ENCODE results near the gene NHSL2. TPM values are rescaled to one million over a fixed set of nuclear protein-coding genes. Genes with fewer than 3 reads are reported as not detected.

NHSL2 gene
- polyA plus RNA-seq, 1 of the 3 experiments (the other 2 are of a cell fraction) = 0.61 TPM

GRCh38 chrX:72080800-72081199 lies 170.2 kb downstream of the NHSL2 start:
- H2AFZ ChIP-seq (ENCODE audit: low read depth) = no peak overlapping the region
- peak overlapping the region in 1 of 2 experiments; percentile 95; a peak in 2 of 4 replicates for H3K27ac ChIP-seq (ENCODE audit: low read depth in 2 of 2, low read length in 1 of 2)
- DNase-seq = no peak
- H3K9me2 ChIP-seq = no peaks in the 10 kb centered on the region
- H3K9me3 ChIP-seq = no peaks in the 10 kb centered on the region
- WGBS (ENCODE audit: low lambda C conversion rate) = 76% methylated on average over 4 of the region's 7 CpGs
- TF ChIP-seq TEAD4 (IDR thresholded peaks at IDR 0.05; ENCODE audit: borderline replicate concordance, insufficient read depth) = no peak
- TF ChIP-seq RXRA (IDR thresholded peaks at IDR 0.05; ENCODE audit: borderline replicate concordance, low read depth) = no peak
- no peak for TF ChIP-seq TCF12 (IDR thresholded peaks at IDR 0.05)
- no peak for TF ChIP-seq USF2 (IDR thresholded peaks at IDR 0.05; ENCODE audit: borderline replicate concordance, low read depth, low read length)
- TF ChIP-seq EZH2phosphoT487 (IDR thresholded peaks at IDR 0.05; ENCODE audit: borderline replicate concordance, low read depth) = no peak
- TF ChIP-seq FOSL2 (IDR thresholded peaks at IDR 0.05; ENCODE audit: borderline replicate concordance, low read depth) = no peak
- TF ChIP-seq EP300 (IDR thresholded peaks at IDR 0.05; ENCODE audit: borderline replicate concordance in 1 of 2, low read depth in 1 of 2, low read length in 1 of 2) = no peak
- H3F3A ChIP-seq (replicated peaks; ENCODE audit: insufficient read depth) = no peaks in the 10 kb centered on the region
- no peaks in the 10 kb centered on the region for H3K36me3 ChIP-seq (replicated peaks in 1 of 2; ENCODE audit: control insufficient read depth in 1 of 2, insufficient read depth in 2 of 2, low read length in 1 of 2)
- ChIA-PET POLR2A (interaction anchor here (1.0 to 2.1 kb wide), 3 partner anchors 12 to 14 kb away, joined by 3 to 7 read pairs (median 5); no protein-coding TSS in a partner anchor), CTCF (interaction anchor here (0.9 to 6.0 kb wide), 7 partner anchors 8 to 62 kb away, joined by 5 to 35 read pairs (median 10); no protein-coding TSS in a partner anchor)
- H4K20me1 ChIP-seq (ENCODE audit: insufficient read depth) = no peaks in the 10 kb centered on the region
- H3K27me3 ChIP-seq (ENCODE audit: insufficient read depth) = peaks cover 5% of the 10 kb centered on the region
- H3K4me2 ChIP-seq = no peak overlapping the region
- H3K9ac ChIP-seq = no peak overlapping the region
- H3K4me3 ChIP-seq (ENCODE audit: low read depth in 2 of 2, low read length in 1 of 2) = no peak overlapping the region
- no peaks in the 10 kb centered on the region for H3K79me2 ChIP-seq (ENCODE audit: insufficient read depth)
- H3K4me1 ChIP-seq (ENCODE audit: control insufficient read depth in 1 of 2, insufficient read depth in 2 of 2, low read depth in 1 of 2, low read length in 1 of 2) = peaks cover 0 to 69% of the 10 kb centered on the region in 2 experiments; a peak in 2 of 4 replicates

GRCh38 chrX:72081605-72082320 lies 171.1 kb downstream of the NHSL2 start:
- peak; percentile 66 for DNase-seq
- Histone ChIP-seq H3K27ac (ENCODE audit: low read depth in 2 of 2, low read length in 1 of 2) (peak overlapping the region in 1 of 2 experiments; percentile 95; a peak in 2 of 4 replicates), H3K36me3 (replicated peaks in 1 of 2; ENCODE audit: control insufficient read depth in 1 of 2, insufficient read depth in 2 of 2, low read length in 1 of 2) (no peaks in the 10 kb centered on the region), H3K9me2 (no peaks in the 10 kb centered on the region), H4K20me1 (ENCODE audit: insufficient read depth) (no peaks in the 10 kb centered on the region), H3K79me2 (ENCODE audit: insufficient read depth) (no peaks in the 10 kb centered on the region), H3K4me2 (no peak overlapping the region), H3F3A (replicated peaks; ENCODE audit: insufficient read depth) (no peaks in the 10 kb centered on the region), H3K4me1 (ENCODE audit: control insufficient read depth in 1 of 2, insufficient read depth in 2 of 2, low read depth in 1 of 2, low read length in 1 of 2) (peaks cover 0 to 65% of the 10 kb centered on the region in 2 experiments; a peak in 2 of 4 replicates), H2AFZ (ENCODE audit: low read depth) (no peak overlapping the region), H3K27me3 (ENCODE audit: insufficient read depth) (peaks cover 5% of the 10 kb centered on the region), H3K9me3 (no peaks in the 10 kb centered on the region), H3K9ac (no peak overlapping the region), H3K4me3 (ENCODE audit: low read depth in 2 of 2, low read length in 1 of 2) (no peak overlapping the region)
- POLR2A ChIA-PET = interaction anchor here (0.5 to 2.1 kb wide), 10 partner anchors 9 to 49 kb away, joined by 3 to 11 read pairs (median 4); no protein-coding TSS in a partner anchor
- CTCF ChIA-PET = interaction anchor here (0.9 to 6.0 kb wide), 12 partner anchors 9 to 63 kb away, joined by 3 to 35 read pairs (median 7); no protein-coding TSS in a partner anchor
- WGBS (ENCODE audit: low lambda C conversion rate) = 53% methylated on average over 12 of the region's 12 CpGs
- TF ChIP-seq SIN3A (IDR thresholded peaks at IDR 0.05; ENCODE audit: borderline replicate concordance, low read depth, low read length) (no peak), FOXM1 (IDR thresholded peaks at IDR 0.05; ENCODE audit: low read depth) (no peak), GABPA (IDR thresholded peaks at IDR 0.05; ENCODE audit: low read depth) (no peak), GATA2 (CRISPR knock-in tag; IDR thresholded peaks at IDR 0.05) (peak; percentile 82), REST (IDR thresholded peaks at IDR 0.05; ENCODE audit: low read depth, low read length) (no peak), PBX3 (IDR thresholded peaks at IDR 0.05) (no peak), SMC3 (IDR thresholded peaks at IDR 0.05; ENCODE audit: low read depth, low read length) (no peak), EZH2phosphoT487 (IDR thresholded peaks at IDR 0.05; ENCODE audit: borderline replicate concordance, low read depth) (no peak), RCOR1 (IDR thresholded peaks at IDR 0.05; ENCODE audit: low read length) (peak; percentile 62; the same call in 1 of the 2 replicates), MEF2A (IDR thresholded peaks at IDR 0.05; ENCODE audit: borderline replicate concordance, low read depth) (no peak), POLR2AphosphoS5 (IDR thresholded peaks at IDR 0.05; ENCODE audit: low read depth, low read length) (no peak), NRF1 (IDR thresholded peaks at IDR 0.05; ENCODE audit: low read depth, low read length) (no peak), JUND (IDR thresholded peaks at IDR 0.05) (no peak), TCF12 (IDR thresholded peaks at IDR 0.05) (no peak), EP300 (IDR thresholded peaks at IDR 0.05; ENCODE audit: borderline replicate concordance in 1 of 2, low read depth in 1 of 2, low read length in 1 of 2) (peak in 1 of 2 experiments; percentile 80; a peak in 2 of 4 replicates), MXI1 (IDR thresholded peaks at IDR 0.05; ENCODE audit: low read depth, low read length) (no peak), CHD2 (IDR thresholded peaks at IDR 0.05; ENCODE audit: low read length, partially characterized antibody) (peak; percentile 25)
